ENCODE measurements around the gene CYTH1. TPM values are rescaled to one million over a fixed set of nuclear protein-coding genes. Genes with fewer than 3 reads are reported as not detected.

The CYTH1 gene
- total and polyA plus RNA-seq, 10 of the 15 experiments (the other 5 are each of a cell fraction or from before 2014, with no cell fraction given), result 6.6 to 188 (median 145) TPM

DNA sequence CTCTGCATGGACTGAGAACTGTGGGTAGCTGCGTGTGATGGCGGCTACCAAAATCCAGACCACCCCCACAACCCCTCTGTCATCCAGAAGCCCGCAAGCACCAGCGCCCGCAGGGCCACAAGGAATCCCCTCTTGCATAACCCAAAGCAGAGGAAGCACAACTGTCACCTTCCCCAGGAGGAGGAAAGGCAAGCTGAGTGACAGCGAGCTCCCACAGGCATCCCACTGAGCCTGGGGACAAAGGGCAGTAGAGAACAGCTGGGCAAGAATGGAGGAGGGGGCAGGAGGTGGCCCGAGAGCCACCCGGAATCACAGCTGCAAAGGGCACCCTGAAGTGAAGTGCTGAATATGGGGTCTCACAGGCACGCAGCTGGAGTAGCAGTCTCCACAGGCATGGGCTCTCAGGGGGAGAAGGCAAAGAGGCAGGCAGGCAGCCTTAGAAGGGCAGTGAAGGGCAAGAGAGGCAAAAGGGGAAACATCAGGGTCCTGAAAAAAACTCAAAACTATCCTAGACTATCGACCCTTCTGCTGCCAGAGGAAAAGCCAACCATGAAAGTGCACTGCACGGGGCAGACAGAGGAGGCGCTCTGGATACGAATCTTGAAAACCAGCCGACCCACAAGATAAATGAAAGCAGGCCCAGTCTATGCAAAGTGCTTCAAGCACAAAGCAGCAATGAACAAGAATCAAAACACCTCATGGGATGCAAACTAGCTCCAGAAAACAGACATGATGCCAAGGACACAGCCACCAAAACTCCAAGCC, 41.4 kb upstream of the CYTH1 start:
- Histone ChIP-seq H2AFZ (ENCODE audit: control insufficient read depth, low read depth, low read length) (no peak overlapping the region), H3K79me2 (ENCODE audit: control insufficient read depth, insufficient read depth, low read length) (no peaks in the 10 kb centered on the region; the same call in none of the 2 replicates), H3K36me3 (ENCODE audit: control insufficient read depth in 2 of 2, insufficient read depth in 2 of 2, low read length in 1 of 2) (peaks cover 44 to 54% of the 10 kb centered on the region in 2 experiments), H3K9ac (ENCODE audit: control insufficient read depth, insufficient read depth, low read length) (no peak overlapping the region), H3K27ac (ENCODE audit: control insufficient read depth, insufficient read depth) (no peak overlapping the region), H3K27me3 (replicated peaks in 1 of 2; ENCODE audit: control insufficient read depth in 2 of 2, insufficient read depth in 2 of 2, low read length in 1 of 2) (no peaks in the 10 kb centered on the region), H3K4me2 (ENCODE audit: control insufficient read depth, insufficient read depth) (no peak overlapping the region), H3K4me3 (no peak overlapping the region), H4K20me1 (ENCODE audit: control insufficient read depth, insufficient read depth) (no peaks in the 10 kb centered on the region; the same call in 1 of the 2 replicates), H3K4me1 (ENCODE audit: control insufficient read depth, insufficient read depth, low read length) (no peaks in the 10 kb centered on the region), H3K9me3 (replicated peaks; ENCODE audit: control insufficient read depth, insufficient read depth, low read length) (no peaks in the 10 kb centered on the region)
- no TSS peak for BruUV-seq (replicated peaks)
- ATAC-seq (no peak), FAIRE-seq (no peak), DNase-seq (ENCODE audit: low read depth, low spot score) (no peak)
- RAD21 ChIA-PET (ENCODE audit: unreplicated experiment), result no interaction called here
- POLR2A ChIA-PET, result interaction anchor here (1.1 kb wide), 1 partner anchor 14 kb away, joined by 3 read pairs; no protein-coding TSS in a partner anchor
- SMC1A ChIA-PET (ENCODE audit: uncharacterized antibody, unreplicated experiment), result no interaction called here
- in situ Hi-C loops (cut with MboI), result no loop called here
- 89% methylated on average over 14 of the region's 14 CpGs for WGBS (ENCODE audit: insufficient coverage, insufficient replicate concordance, low lambda C conversion rate, missing lambda C conversion rate)
- CTCF ChIA-PET, result no interaction called here
- TF ChIP-seq CUX1 (IDR thresholded peaks at IDR 0.05; ENCODE audit: insufficient replicate concordance, low read depth, low read length) (no peak), USF2 (IDR thresholded peaks at IDR 0.05; ENCODE audit: borderline replicate concordance, low read depth, low read length) (no peak), SMC3 (IDR thresholded peaks at IDR 0.05; ENCODE audit: borderline replicate concordance, low read length) (no peak), CTCF (IDR thresholded peaks at IDR 0.05 in 2 of 3, conservative IDR thresholded peaks at IDR 0.05 in 1 of 3; ENCODE audit: control insufficient read depth in 2 of 3, extremely low read depth in 1 of 3, insufficient read depth in 1 of 3, low read depth in 3 of 3, low read length in 3 of 3) (0 out of 6 replicates have a peak, but pooled peaks of 1 of the 3 experiments have one; percentile 3)
- intact Hi-C loops (cut with micrococcal nuclease; ENCODE audit: unreplicated experiment), result no loop called here

Measured in GM12878 (cell line).